ENCODE results near the gene PCSK5.

Gene PCSK5

DNA sequence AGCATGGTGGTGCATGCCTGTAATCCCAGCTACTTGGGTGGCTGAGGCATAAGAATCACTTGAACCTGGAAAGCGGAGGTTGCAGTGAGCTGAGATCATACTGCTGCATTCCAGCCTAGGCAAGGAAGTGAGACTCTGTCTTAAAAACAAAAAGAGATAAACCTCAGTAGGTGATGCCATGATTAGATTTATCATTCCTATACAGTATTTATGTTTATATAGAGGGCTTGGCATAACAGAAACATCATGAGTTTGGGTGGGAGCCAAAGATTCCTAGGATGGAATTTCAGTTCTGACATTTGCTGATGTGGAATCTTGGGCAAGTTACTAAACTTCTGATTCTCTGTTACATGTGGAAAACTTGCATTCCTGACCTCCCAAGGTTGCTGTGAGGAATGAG lies 481.4 kb downstream of the PCSK5 start:
- H3K36me3 ChIP-seq, result no peaks in the 10 kb centered on the region
- H3K4me2 ChIP-seq, result no peak overlapping the region
- H3K27me3 ChIP-seq, result no peaks in the 10 kb centered on the region
- H3K4me3 ChIP-seq, result no peak overlapping the region
- H3K27ac ChIP-seq, result no peak overlapping the region
- no peaks in the 10 kb centered on the region for H3K9me3 ChIP-seq (replicated peaks in 1 of 11)
- no peaks in the 10 kb centered on the region for H4K20me1 ChIP-seq
- H3K4me1 ChIP-seq, result peaks cover 7 to 22% (median 13%) of the 10 kb centered on the region in 10 experiments; a peak in 18 of 20 replicates
- no peak overlapping the region for H3K9ac ChIP-seq
- TF ChIP-seq Cebpa-rat (IDR thresholded peaks at IDR 0.05), result no peak

DNA sequence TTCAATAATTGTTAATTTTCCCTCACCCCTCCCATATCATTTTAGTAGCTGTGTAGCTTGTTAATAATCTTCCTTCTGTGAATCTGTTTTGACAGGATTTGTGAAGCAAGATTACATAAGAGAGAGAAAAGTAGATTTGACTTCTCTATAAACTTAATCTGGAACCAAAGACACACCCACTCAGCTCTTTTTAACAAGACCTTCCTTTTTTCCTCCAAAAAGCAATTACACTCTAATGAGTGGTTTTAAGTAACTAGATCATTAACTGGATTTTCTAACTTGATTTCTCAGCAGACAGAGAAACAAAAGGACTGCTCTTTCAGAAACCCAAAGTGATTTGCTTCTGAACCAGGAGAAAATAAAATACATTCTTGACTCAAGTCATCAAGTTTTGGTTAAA lies 481.9 kb downstream of the PCSK5 start:
- no peak overlapping the region for H3K27ac ChIP-seq
- H3K9ac ChIP-seq, result no peak overlapping the region
- H3K4me1 ChIP-seq, result peaks cover 7 to 22% (median 13%) of the 10 kb centered on the region in 10 experiments; a peak in 18 of 20 replicates
- no peak for TF ChIP-seq Cebpa-rat (IDR thresholded peaks at IDR 0.05)
- no peaks in the 10 kb centered on the region for H3K27me3 ChIP-seq
- no peak overlapping the region for H3K4me2 ChIP-seq
- H3K36me3 ChIP-seq, result no peaks in the 10 kb centered on the region
- H3K4me3 ChIP-seq, result no peak overlapping the region
- H3K9me3 ChIP-seq (replicated peaks in 1 of 11), result no peaks in the 10 kb centered on the region
- no peaks in the 10 kb centered on the region for H4K20me1 ChIP-seq

DNA sequence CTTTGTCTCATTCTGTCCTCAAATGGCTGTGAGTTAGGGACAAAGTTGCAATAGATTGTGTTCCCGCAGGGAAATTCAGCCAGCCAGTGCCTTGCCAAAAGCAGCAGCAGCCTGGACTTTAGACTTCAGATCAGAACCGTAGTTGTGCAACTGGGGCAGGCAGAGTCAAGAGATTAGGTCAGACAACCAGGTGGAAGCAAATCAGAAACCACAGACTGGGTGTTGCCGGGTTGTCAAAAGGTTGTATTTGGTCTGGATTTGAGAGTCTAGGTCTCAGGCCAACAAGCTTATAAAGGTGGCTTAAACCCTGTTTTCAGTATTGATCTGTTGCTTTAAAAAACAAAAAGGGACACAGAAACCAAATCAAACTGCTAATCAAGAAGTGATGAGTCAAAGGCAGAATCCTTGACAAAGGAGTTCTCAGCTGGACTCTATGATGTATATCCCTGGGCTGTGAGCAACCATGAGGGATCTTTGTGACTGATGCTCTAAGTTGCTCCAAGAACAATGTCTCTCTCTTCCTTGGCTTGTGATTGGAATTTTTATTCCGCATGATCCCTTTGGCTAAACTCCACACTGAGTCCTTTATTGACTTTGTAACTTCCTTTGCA lies 482.8 kb downstream of the PCSK5 start:
- Histone ChIP-seq H3K9me3 (replicated peaks in 1 of 11) (no peaks in the 10 kb centered on the region), H4K20me1 (no peaks in the 10 kb centered on the region), H3K27ac (no peak overlapping the region), H3K4me3 (no peak overlapping the region), H3K36me3 (no peaks in the 10 kb centered on the region), H3K4me1 (peaks cover 7 to 22% (median 13%) of the 10 kb centered on the region in 10 experiments; a peak in 18 of 20 replicates), H3K4me2 (no peak overlapping the region), H3K27me3 (no peaks in the 10 kb centered on the region), H3K9ac (no peak overlapping the region)
- TF ChIP-seq Cebpa-rat (IDR thresholded peaks at IDR 0.05), result no peak

DNA sequence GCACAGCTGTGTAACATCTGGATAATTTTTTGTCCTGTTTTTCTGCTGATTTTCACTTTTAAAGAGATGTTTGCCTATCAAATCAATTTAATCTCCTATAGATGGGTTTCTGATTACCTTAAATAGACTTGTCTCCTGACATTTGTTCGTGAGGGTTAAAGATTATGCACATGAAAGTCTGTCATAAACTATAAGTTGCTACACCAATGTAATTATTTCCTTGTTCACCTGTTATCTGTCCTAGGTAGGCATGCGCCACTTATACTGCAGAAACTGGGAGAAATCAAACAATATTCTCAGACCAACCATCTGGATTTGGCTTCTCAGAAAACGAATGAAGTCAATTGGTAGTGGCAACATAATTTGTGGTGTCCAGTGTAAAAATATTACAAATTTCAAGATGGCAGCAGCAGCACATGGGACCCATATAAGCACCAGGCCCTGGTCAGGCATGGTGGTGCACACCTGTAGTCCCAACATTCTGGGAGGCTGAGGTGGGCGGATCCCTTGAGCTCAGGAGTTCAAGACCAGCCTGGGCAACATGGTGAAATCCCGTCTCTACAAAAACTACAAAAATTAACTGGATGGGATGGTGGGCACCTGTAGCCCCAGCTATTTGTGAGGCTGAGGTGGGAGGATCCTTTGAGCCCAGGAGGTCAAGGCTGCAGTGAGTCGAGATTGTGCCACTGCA lies 483.5 kb downstream of the PCSK5 start:
- Histone ChIP-seq H3K4me3 (no peak overlapping the region), H3K9ac (no peak overlapping the region), H3K9me3 (replicated peaks in 1 of 11) (no peaks in the 10 kb centered on the region), H3K36me3 (no peaks in the 10 kb centered on the region), H3K4me1 (peaks cover 7 to 21% (median 13%) of the 10 kb centered on the region in 10 experiments; a peak in 18 of 20 replicates), H4K20me1 (no peaks in the 10 kb centered on the region), H3K27me3 (no peaks in the 10 kb centered on the region), H3K4me2 (no peak overlapping the region), H3K27ac (no peak overlapping the region)
- no peak for TF ChIP-seq Cebpa-rat (IDR thresholded peaks at IDR 0.05)

DNA sequence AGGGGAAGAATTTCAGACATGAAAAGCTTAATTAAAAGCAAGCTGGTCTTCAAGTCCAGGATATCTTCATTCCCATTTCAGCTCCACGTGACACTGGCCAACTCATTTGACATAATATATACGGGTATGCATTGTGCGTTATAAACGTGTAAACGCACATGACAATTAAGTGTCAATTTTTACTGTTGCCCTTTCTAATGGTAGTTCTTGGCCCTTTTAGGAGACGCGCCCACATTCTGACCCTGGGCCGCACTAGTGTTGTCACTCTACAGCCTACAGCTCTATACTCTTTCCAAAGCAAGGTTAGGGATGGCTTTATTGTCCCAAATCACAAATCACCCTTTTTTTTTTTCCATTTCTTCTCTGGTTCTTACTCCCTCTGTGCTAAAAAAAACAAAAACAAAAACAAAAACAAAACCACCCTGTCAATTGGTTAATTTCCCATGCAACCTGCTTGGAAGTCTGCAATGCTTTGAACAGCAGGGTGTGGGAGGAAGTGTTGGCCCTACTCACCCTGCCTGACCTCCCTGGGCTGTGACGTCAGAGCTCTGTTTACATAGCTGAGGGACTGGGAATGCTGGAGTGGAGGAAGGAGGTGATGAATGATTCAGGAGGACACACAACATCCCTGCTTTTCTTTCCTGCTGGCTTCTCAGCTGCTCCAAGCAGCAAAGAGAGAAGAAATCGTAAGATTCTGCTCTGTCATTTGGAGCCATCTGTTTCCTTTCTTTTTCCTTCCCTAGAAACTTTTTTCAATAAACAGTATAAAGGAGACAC lies 484.5 kb downstream of the PCSK5 start:
- no peaks in the 10 kb centered on the region for H3K27me3 ChIP-seq
- TF ChIP-seq Cebpa-rat (IDR thresholded peaks at IDR 0.05), result no peak
- H4K20me1 ChIP-seq, result no peaks in the 10 kb centered on the region
- H3K9ac ChIP-seq, result no peak overlapping the region
- no peak overlapping the region for H3K4me3 ChIP-seq
- H3K36me3 ChIP-seq, result no peaks in the 10 kb centered on the region
- no peak overlapping the region for H3K27ac ChIP-seq
- no peaks in the 10 kb centered on the region for H3K9me3 ChIP-seq (replicated peaks in 1 of 11)
- H3K4me1 ChIP-seq, result peaks cover 0 to 18% (median 8%) of the 10 kb centered on the region in 10 experiments; a peak in 16 of 20 replicates
- 0 out of 22 replicates have a peak overlapping the region, but pooled peaks of 2 of the 11 experiments have one; percentile 13 to 16 for H3K4me2 ChIP-seq

DNA sequence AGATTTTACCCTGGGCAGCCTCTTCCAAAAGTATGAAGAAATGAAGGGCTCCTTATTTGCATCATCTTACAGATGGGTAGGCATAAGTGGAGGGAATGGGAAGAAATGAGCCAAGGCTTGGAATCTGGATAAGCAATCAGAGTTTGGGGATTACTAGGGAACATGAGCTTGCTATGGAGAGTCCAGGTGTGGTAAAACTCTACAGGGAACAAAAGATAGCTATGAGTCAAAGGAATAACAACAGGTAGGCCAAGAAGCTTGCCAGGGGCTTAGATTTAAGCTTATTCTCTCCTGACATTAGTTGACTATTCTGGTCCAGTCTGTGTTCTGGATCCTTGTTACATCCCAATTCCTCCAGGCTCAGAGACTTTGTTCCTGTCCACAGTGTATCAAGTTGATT lies 487.3 kb downstream of the PCSK5 start:
- H3K9me3 ChIP-seq (replicated peaks in 1 of 11), result 0 out of 22 replicates have a peak, but pooled peaks cover 0 to 3% (median 0%) of the 10 kb centered on the region in 11 experiments
- no peak for TF ChIP-seq Cebpa-rat (IDR thresholded peaks at IDR 0.05)

DNA sequence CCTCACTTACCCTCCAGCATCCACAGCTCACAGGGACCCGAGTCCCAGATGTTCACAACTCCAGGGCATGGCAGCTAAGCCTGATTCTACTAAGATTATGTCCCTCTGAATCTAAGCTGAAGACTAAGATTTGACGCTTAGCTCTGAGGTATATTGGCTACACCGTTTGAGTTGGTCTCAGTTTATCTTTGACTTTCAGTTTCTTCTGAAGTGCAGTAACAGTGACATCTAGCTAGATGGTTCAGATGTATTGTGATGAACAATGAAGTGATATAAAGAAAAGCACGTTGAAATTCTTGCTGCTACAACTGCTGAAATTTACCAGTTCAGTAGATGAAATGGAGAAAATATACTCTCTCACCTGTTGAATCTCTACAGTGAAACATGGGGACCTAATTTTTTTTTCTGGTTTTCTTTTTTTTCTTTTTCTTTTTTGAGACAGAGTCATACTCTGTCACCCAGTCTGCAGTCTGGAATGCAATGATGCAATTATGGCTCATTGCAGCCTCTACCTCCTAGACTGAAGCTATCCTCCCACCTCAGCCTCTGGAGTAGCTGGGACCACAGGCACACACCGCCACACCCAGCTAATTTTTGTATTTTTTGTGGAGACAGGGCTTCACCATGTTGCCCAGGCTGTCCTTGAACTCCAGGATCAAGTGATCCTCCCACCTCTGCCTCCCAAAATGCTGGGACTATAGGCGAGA lies 488.0 kb downstream of the PCSK5 start:
- Histone ChIP-seq H3K36me3 (peaks cover 4 to 10% (median 9%) of the 10 kb centered on the region in 11 experiments; a peak in 18 of 22 replicates), H3K9ac (no peak overlapping the region), H3K27ac (no peak overlapping the region), H3K4me3 (no peak overlapping the region), H3K4me2 (no peak overlapping the region), H3K9me3 (replicated peaks in 1 of 11) (0 out of 22 replicates have a peak, but pooled peaks cover 0 to 7% (median 0%) of the 10 kb centered on the region in 11 experiments), H4K20me1 (no peaks in the 10 kb centered on the region), H3K27me3 (no peaks in the 10 kb centered on the region), H3K4me1 (peaks cover 0 to 13% (median 0%) of the 10 kb centered on the region in 10 experiments; a peak in 7 of 20 replicates)
- TF ChIP-seq Cebpa-rat (IDR thresholded peaks at IDR 0.05), result no peak

More for the DNA sequence above, 487.3 kb downstream of the PCSK5 start:
- Histone ChIP-seq H4K20me1 (no peaks in the 10 kb centered on the region), H3K4me2 (no peak overlapping the region), H3K4me3 (no peak overlapping the region), H3K27me3 (no peaks in the 10 kb centered on the region), H3K4me1 (peaks cover 0 to 13% (median 0%) of the 10 kb centered on the region in 10 experiments; a peak in 7 of 20 replicates), H3K36me3 (peaks cover 0 to 3% (median 2%) of the 10 kb centered on the region in 11 experiments; a peak in 13 of 22 replicates), H3K27ac (no peak overlapping the region), H3K9ac (no peak overlapping the region)

DNA sequence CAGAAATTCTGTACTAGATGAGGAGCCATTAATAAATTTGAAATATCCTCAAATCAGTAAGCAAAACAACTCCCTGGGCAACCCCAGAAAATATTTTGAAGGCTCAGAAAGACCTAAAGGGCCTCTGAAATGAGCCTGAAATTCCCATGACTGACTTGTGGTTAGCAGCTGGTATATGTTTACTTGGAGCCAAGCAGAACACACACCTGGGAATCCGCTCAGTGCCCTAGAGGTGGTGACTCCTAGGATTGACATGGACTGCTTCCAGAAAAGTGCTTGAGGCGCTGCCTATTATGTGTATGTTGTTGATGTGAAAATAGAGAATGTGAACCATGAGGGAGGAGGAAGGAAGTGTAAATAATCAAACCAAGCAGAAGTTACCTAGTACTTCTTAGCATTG lies 489.0 kb downstream of the PCSK5 start:
- Histone ChIP-seq H3K27me3 (no peaks in the 10 kb centered on the region), H3K4me2 (peak overlapping the region in 2 of 11 experiments; percentile 30 to 37; a peak in 3 of 22 replicates), H3K9ac (no peak overlapping the region), H4K20me1 (no peaks in the 10 kb centered on the region), H3K4me1 (peaks cover 0 to 13% (median 0%) of the 10 kb centered on the region in 10 experiments; a peak in 7 of 20 replicates), H3K36me3 (peaks cover 13 to 20% (median 18%) of the 10 kb centered on the region in 11 experiments), H3K27ac (no peak overlapping the region), H3K4me3 (no peak overlapping the region), H3K9me3 (replicated peaks in 1 of 11) (peaks cover 0 to 7% (median 0%) of the 10 kb centered on the region in 11 experiments; a peak in 1 of 22 replicates)
- no peak for TF ChIP-seq Cebpa-rat (IDR thresholded peaks at IDR 0.05)
